PC-9 (cell line): Measurements from ENCODE around the gene PTPDC1. TPM values are rescaled to one million over a fixed set of nuclear protein-coding genes. Genes with fewer than 3 reads are reported as not detected.

ENCODE experiments used
- BruUV-seq: library from RNA; stranded (reverse); fragments of 400-500 nt; replicated peaks from 2 replicates; lab custom pipeline; 2021; lab: Mats Ljungman, UMichigan
- CTCF ChIA-PET: fragments of 300-600 bp; sonication (Branson Sonifier 250); formaldehyde crosslinking; loops from one replicate; lab custom pipeline; 2022; ENCODE audit warnings: antibody characterized with exemption; lab: Charles Lee
- POLR2A ChIA-PET: fragments of 300-600 bp; sonication (Branson Sonifier 250); formaldehyde crosslinking; loops from one replicate; lab custom pipeline; 2022; ENCODE audit warnings: antibody characterized with exemption; ENCODE audit not compliant: unreplicated experiment; lab: Charles Lee
- DNase-seq, 2 experiments: peaks; one replicate each; pipeline versions ENCODE4 v3.0.0 to v3.0.0-alpha.2; 2015 to 2022; ENCODE audit warnings: mixed read lengths in 1 of 2
- H2AFZ ChIP-seq: fragments of 200-600 bp; sonication (generic); 2 replicates; pipeline ENCODE4 v1.8.1; 2017; ENCODE audit warnings: antibody characterized with exemption
- H3F3A ChIP-seq: fragments of 200-600 bp; sonication (generic); 2 replicates; pipeline ENCODE4 v1.8.1; 2017; ENCODE audit warnings: antibody characterized with exemption, mild to moderate bottlenecking, low read depth; ENCODE audit not compliant: insufficient read depth
- H3K27ac ChIP-seq: fragments of 200-600 bp; sonication (generic); 2 replicates; pipeline ENCODE4 v1.6.1; 2016; ENCODE audit warnings: mixed run types
- H3K27me3 ChIP-seq: fragments of 200-600 bp; sonication (generic); 2 replicates; pipeline ENCODE4 v1.6.1; 2016; ENCODE audit warnings: low read depth, mixed run types; ENCODE audit not compliant: insufficient read depth
- H3K36me3 ChIP-seq: fragments of 200-600 bp; sonication (generic); 2 replicates; pipeline ENCODE4 v1.6.1; 2016; ENCODE audit warnings: low read depth, mixed run types
- H3K4me1 ChIP-seq: fragments of 200-600 bp; sonication (generic); replicated peaks from 2 replicates; pipeline ENCODE4 v1.6.1; 2016; ENCODE audit warnings: mixed run types; ENCODE audit not compliant: insufficient read depth
- H3K4me2 ChIP-seq: fragments of 200-600 bp; sonication (generic); 2 replicates; pipeline ENCODE4 v1.6.1; 2017; ENCODE audit warnings: mixed run types
- H3K4me3 ChIP-seq: fragments of 200-600 bp; sonication (generic); 2 replicates; pipeline ENCODE4 v1.6.1; 2016; ENCODE audit warnings: mixed run types
- H3K79me2 ChIP-seq: fragments of 200-600 bp; sonication (generic); 2 replicates; pipeline ENCODE4 v1.6.1; 2017; ENCODE audit warnings: low read depth, mixed run types
- H3K9me2 ChIP-seq: fragments of 200-600 bp; sonication (generic); 2 replicates; pipeline ENCODE4 v1.8.1; 2017; ENCODE audit warnings: mild to moderate bottlenecking; ENCODE audit not compliant: insufficient read depth
- H3K9me3 ChIP-seq: fragments of 200-600 bp; sonication (generic); 2 replicates; pipeline ENCODE4 v1.8.1; 2016; ENCODE audit warnings: low read depth; ENCODE audit not compliant: insufficient read depth
- H4K20me1 ChIP-seq: fragments of 200-600 bp; sonication (generic); 2 replicates; pipeline ENCODE4 v1.8.1; 2017; ENCODE audit not compliant: insufficient read depth
- CTCF ChIP-seq: fragments of 200-600 bp; sonication (generic); conservative IDR thresholded peaks from 2 replicates; pipeline ENCODE4 v1.6.1; 2017; ENCODE audit warnings: mixed run types, antibody characterized with exemption, mild to moderate bottlenecking, moderate library complexity
- EZH2 ChIP-seq: fragments of 200-600 bp; sonication (generic); IDR thresholded peaks from 2 replicates; pipeline ENCODE4 v1.8.0; 2017; ENCODE audit warnings: antibody characterized with exemption, low read depth
- intact Hi-C: fragments of 100-400 bp; cut with micrococcal nuclease; formaldehyde crosslinking; loops from one replicate; pipeline ENCODE4 v1.10.0; 2022; ENCODE audit not compliant: unreplicated experiment
- total RNA-seq: library from RNA; stranded (reverse); gene quantifications from 2 replicates; pipeline ENCODE4 v1.2.3, GENCODE V29; 2021

PTPDC1 gene
- total RNA-seq, 1 experiment from 2014 or later = 7.4 TPM

DNA sequence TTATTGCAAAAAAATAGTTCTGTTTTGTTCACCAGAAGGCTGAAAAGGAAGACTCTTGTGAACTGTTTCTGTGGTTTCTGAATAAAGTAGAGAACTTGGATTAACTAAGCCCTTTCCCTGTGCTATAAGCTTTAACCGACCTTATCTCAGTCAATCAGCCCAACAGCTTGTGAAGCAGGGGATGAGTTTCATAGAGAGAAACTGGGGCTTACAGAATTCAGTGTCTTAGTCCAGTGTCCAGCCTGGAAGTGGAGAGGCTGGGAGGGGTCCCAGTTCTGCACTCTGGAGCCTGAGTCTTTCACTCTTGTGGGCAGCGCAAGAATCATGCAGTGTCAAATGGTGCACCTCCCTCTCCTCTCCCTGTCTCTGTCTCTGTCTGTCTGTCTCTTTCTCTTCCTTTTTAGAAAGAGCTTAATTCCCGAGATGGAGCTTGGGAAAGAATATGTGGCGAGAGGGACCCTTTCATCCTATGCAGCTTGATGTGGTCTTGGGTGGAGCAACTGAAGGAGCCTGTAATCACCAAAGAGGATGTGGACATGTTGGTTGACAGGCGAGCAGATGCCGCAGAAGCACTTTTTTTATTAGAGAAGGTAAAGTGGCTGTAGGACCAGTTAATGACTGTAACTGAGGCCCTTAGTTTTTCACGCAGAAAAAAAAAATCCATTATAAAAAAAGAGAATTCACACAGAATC is 17.0 kb downstream of the PTPDC1 start:
- intact Hi-C loops = no loop called here
- TF ChIP-seq CTCF = no peak
- no peak for TF ChIP-seq EZH2
- ChIA-PET CTCF (no interaction called here), POLR2A (no interaction called here)
- H3K4me3 ChIP-seq = no peak overlapping the region
- H3K27me3 ChIP-seq = no peaks in the 10 kb centered on the region
- no TSS peak for BruUV-seq
- no peaks in the 10 kb centered on the region for H3K9me3 ChIP-seq
- H3K79me2 ChIP-seq = no peaks in the 10 kb centered on the region
- no peaks in the 10 kb centered on the region for H3K4me1 ChIP-seq
- H2AFZ ChIP-seq = no peak overlapping the region
- no peak overlapping the region for H3K4me2 ChIP-seq
- H3F3A ChIP-seq = no peaks in the 10 kb centered on the region
- no peaks in the 10 kb centered on the region for H3K36me3 ChIP-seq
- no peak overlapping the region for H3K27ac ChIP-seq
- H3K9me2 ChIP-seq = no peaks in the 10 kb centered on the region
- DNase-seq = no peak
- H4K20me1 ChIP-seq = no peaks in the 10 kb centered on the region

DNA sequence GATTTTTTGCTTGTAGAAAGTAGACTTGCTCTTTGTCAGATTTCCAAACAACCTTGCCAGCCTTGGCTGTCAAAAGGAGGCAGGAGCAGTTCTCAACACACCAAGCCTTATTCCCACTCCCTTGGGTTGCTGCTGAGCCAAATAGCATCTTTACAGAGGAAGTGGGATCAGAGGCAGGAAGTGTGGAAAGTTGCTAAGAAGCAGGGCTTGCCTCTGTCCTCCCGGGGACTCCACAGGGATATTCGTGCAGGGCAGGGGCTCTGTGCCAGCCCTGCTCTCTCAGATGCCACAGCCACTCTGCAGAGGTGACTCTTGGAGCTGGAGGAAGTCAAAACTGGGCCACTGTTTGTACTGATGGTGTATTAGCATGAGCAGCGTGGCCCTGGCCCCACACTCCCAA is 24.3 kb downstream of the PTPDC1 start:
- no peaks in the 10 kb centered on the region for H3K27me3 ChIP-seq
- BruUV-seq = no TSS peak
- H3K79me2 ChIP-seq = no peaks in the 10 kb centered on the region
- POLR2A ChIA-PET = no interaction called here
- H3K27ac ChIP-seq = no peak overlapping the region
- no peak overlapping the region for H2AFZ ChIP-seq
- H3K4me1 ChIP-seq = no peaks in the 10 kb centered on the region
- H3F3A ChIP-seq = no peaks in the 10 kb centered on the region
- no peaks in the 10 kb centered on the region for H4K20me1 ChIP-seq
- no peaks in the 10 kb centered on the region for H3K9me2 ChIP-seq
- DNase-seq = no peak
- H3K4me3 ChIP-seq = no peak overlapping the region
- CTCF ChIA-PET = no interaction called here
- no peaks in the 10 kb centered on the region for H3K36me3 ChIP-seq
- no peak overlapping the region for H3K4me2 ChIP-seq
- TF ChIP-seq EZH2 = no peak
- no peak for TF ChIP-seq CTCF
- intact Hi-C loops = no loop called here
- H3K9me3 ChIP-seq = no peaks in the 10 kb centered on the region

DNA sequence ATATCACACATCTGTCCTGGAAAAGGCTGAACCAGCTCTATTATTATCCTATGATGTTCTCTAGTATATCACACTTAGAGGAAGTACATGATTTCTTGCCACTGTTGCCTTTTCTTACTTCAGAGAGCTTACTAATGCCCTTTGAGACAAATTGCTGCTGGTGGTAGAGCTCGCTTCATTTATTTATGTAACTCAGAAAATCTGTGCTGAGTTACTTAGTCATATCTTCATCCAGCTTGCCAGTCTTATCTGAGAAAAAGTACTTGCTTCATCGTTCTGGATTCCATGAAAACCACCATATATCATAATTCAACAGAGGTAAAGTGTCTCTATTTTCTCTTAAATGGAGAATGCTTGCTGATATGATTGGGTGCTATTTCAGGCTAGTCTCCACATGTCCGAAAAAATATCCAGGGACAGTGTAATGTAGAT is 26.6 kb downstream of the PTPDC1 start:
- H3K27ac ChIP-seq = no peak overlapping the region
- H3K79me2 ChIP-seq = no peaks in the 10 kb centered on the region
- H3K9me3 ChIP-seq = no peaks in the 10 kb centered on the region
- no peaks in the 10 kb centered on the region for H3K27me3 ChIP-seq
- no peaks in the 10 kb centered on the region for H3K4me1 ChIP-seq
- no peaks in the 10 kb centered on the region for H4K20me1 ChIP-seq
- intact Hi-C loops = no loop called here
- no peaks in the 10 kb centered on the region for H3K9me2 ChIP-seq
- ChIA-PET CTCF (no interaction called here), POLR2A (no interaction called here)
- no peak for DNase-seq
- H3K4me3 ChIP-seq = no peak overlapping the region
- no peaks in the 10 kb centered on the region for H3F3A ChIP-seq
- BruUV-seq = no TSS peak
- no peaks in the 10 kb centered on the region for H3K36me3 ChIP-seq
- H2AFZ ChIP-seq = no peak overlapping the region
- TF ChIP-seq EZH2 = no peak
- TF ChIP-seq CTCF = no peak
- no peak overlapping the region for H3K4me2 ChIP-seq
